Mesendoderm (in vitro differentiated cells): ENCODE measurements around the gene LNX2.
A peak's percentile ranks its signal among the peaks of the same experiment; 100 is the strongest.

Experiments used
- DNase-seq: peaks from one replicate; pipeline ENCODE4 v3.0.0; 2013
- H2AK5ac ChIP-seq: 2 replicates; pipeline ENCODE4 v1.6.1; 2013; ENCODE audit warnings: low read length, inconsistent platforms
- H2BK120ac ChIP-seq: 2 replicates; pipeline ENCODE4 v1.6.1; 2013; ENCODE audit warnings: low read depth, mild to moderate bottlenecking, low read length, moderate library complexity, mixed read lengths
- H2BK15ac ChIP-seq: replicated peaks from 2 replicates; pipeline ENCODE4 v1.6.1; 2013; ENCODE audit warnings: low read depth, mild to moderate bottlenecking, moderate library complexity
- H2BK5ac ChIP-seq: 2 replicates; pipeline ENCODE4 v1.6.1; 2013; ENCODE audit warnings: low read length, inconsistent platforms
- H3K18ac ChIP-seq: 2 replicates; pipeline ENCODE4 v1.6.1; 2013; ENCODE audit warnings: mild to moderate bottlenecking, low read length, mixed read lengths
- H3K23ac ChIP-seq: one replicate; pipeline ENCODE4 v1.6.1; 2013; ENCODE audit warnings: low read length
- H3K27ac ChIP-seq: 2 replicates; pipeline ENCODE4 v1.5.1; 2013; ENCODE audit warnings: low read depth, mild to moderate bottlenecking, inconsistent platforms, low read length, moderate library complexity
- H3K27me3 ChIP-seq: 2 replicates; pipeline ENCODE4 v1.6.1; 2013; ENCODE audit warnings: low read length, control low read depth, mild to moderate bottlenecking, inconsistent platforms; ENCODE audit not compliant: insufficient read depth, poor library complexity
- H3K36me3 ChIP-seq: 2 replicates; pipeline ENCODE4 v1.6.1; 2013; ENCODE audit warnings: low read length, inconsistent platforms; ENCODE audit not compliant: control insufficient read depth, insufficient read depth
- H3K4ac ChIP-seq: one replicate; pipeline ENCODE4 v1.6.1; 2013; ENCODE audit warnings: low read depth, mild to moderate bottlenecking, low read length, moderate library complexity
- H3K4me1 ChIP-seq: 2 replicates; pipeline ENCODE4 v1.6.1; 2013; ENCODE audit warnings: low read depth, low read length, inconsistent platforms; ENCODE audit not compliant: control insufficient read depth
- H3K4me2 ChIP-seq: 2 replicates; pipeline ENCODE4 v1.6.1; 2013; ENCODE audit warnings: low read length
- H3K4me3 ChIP-seq: 2 replicates; pipeline ENCODE4 v1.5.1; 2013; ENCODE audit warnings: mild to moderate bottlenecking, low read length
- H3K56ac ChIP-seq: one replicate; pipeline ENCODE4 v1.6.1; 2013; ENCODE audit warnings: low read length
- H3K79me1 ChIP-seq: 2 replicates; pipeline ENCODE4 v1.6.1; 2013; ENCODE audit warnings: low read length, inconsistent platforms
- H3K79me2 ChIP-seq: 2 replicates; pipeline ENCODE4 v1.6.1; 2013; ENCODE audit warnings: mild to moderate bottlenecking, low read length; ENCODE audit not compliant: control insufficient read depth, insufficient read depth
- H3K9ac ChIP-seq: 2 replicates; pipeline ENCODE4 v1.6.1; 2013; ENCODE audit warnings: low read length, inconsistent platforms
- H4K5ac ChIP-seq: one replicate; pipeline ENCODE4 v1.6.1; 2013; ENCODE audit warnings: low read length
- H4K8ac ChIP-seq: one replicate; pipeline ENCODE4 v1.6.1; 2013; ENCODE audit warnings: low read depth, mild to moderate bottlenecking, control low read depth, low read length, moderate library complexity
- WGBS: extraction: QIAGEN DNeasy Blood & Tissue Kit; methylation state at CpG from one replicate; pipeline ENCODE4 v1.1.7; 2013; ENCODE audit warnings: low lambda C conversion rate, missing lambda C conversion rate; ENCODE audit not compliant: insufficient coverage; ENCODE audit errors: extremely low coverage; 5-methylcytosine and 5-hydroxymethylcytosine counted together

The LNX2 gene

DNA sequence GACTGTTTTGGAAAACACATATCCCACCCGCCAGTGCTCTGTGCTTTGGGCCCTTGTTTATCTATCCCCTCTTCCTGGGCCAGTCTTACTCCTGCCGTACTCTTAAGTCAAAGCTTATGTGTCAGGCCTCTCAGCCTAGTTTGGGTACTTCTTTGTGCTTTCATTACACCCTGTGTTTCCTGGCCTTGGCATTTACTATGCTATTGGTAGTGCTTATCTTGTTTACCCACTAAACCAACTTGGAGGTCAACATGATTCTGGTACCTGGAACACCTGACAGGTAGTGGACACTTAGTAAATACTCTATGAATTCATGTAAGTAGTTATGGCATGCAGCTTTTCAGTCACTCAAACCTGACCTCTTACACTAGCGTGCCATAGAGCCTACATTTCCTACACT is 3.7 kb upstream of the LNX2 start:
- peaks cover 48% of the 10 kb centered on the region for H3K79me2 ChIP-seq
- H3K36me3 ChIP-seq: peaks cover 4% of the 10 kb centered on the region
- peak overlapping the region; percentile 12 for H3K4me2 ChIP-seq
- H2BK5ac ChIP-seq: no peak overlapping the region
- no peak overlapping the region for H4K8ac ChIP-seq
- H3K23ac ChIP-seq: peak overlapping the region; percentile 53
- H3K4me3 ChIP-seq: no peak overlapping the region
- no peak for DNase-seq
- H4K5ac ChIP-seq: no peak overlapping the region
- H2BK15ac ChIP-seq: no peak overlapping the region
- no CpG with 5 or more reads among the region's 3 CpGs for WGBS
- H3K18ac ChIP-seq: no peak overlapping the region
- peaks cover 27% of the 10 kb centered on the region for H3K79me1 ChIP-seq
- no peaks in the 10 kb centered on the region for H3K27me3 ChIP-seq
- no peak overlapping the region for H2AK5ac ChIP-seq
- H3K4ac ChIP-seq: no peak overlapping the region
- H3K56ac ChIP-seq: no peak overlapping the region
- H3K27ac ChIP-seq: no peak overlapping the region
- no peak overlapping the region for H3K9ac ChIP-seq
- H3K4me1 ChIP-seq: peaks cover 8% of the 10 kb centered on the region
- no peak overlapping the region for H2BK120ac ChIP-seq

GRCh38 chr13:27622881-27623280 is 2.6 kb upstream of the LNX2 start:
- Histone ChIP-seq H3K36me3 (peaks cover 4% of the 10 kb centered on the region), H4K5ac (no peak overlapping the region), H3K79me1 (peaks cover 33% of the 10 kb centered on the region), H2AK5ac (no peak overlapping the region), H3K79me2 (peaks cover 52% of the 10 kb centered on the region), H3K23ac (no peak overlapping the region), H3K4me1 (peaks cover 19% of the 10 kb centered on the region), H3K18ac (no peak overlapping the region), H3K27ac (no peak overlapping the region), H3K56ac (no peak overlapping the region), H3K4me2 (peak overlapping the region; percentile 10), H3K9ac (peak overlapping the region; percentile 97), H2BK15ac (no peak overlapping the region), H4K8ac (no peak overlapping the region), H2BK5ac (no peak overlapping the region), H3K27me3 (no peaks in the 10 kb centered on the region), H3K4ac (no peak overlapping the region), H3K4me3 (no peak overlapping the region), H2BK120ac (no peak overlapping the region)
- WGBS: no CpG with 5 or more reads among the region's 7 CpGs
- no peak for DNase-seq

DNA sequence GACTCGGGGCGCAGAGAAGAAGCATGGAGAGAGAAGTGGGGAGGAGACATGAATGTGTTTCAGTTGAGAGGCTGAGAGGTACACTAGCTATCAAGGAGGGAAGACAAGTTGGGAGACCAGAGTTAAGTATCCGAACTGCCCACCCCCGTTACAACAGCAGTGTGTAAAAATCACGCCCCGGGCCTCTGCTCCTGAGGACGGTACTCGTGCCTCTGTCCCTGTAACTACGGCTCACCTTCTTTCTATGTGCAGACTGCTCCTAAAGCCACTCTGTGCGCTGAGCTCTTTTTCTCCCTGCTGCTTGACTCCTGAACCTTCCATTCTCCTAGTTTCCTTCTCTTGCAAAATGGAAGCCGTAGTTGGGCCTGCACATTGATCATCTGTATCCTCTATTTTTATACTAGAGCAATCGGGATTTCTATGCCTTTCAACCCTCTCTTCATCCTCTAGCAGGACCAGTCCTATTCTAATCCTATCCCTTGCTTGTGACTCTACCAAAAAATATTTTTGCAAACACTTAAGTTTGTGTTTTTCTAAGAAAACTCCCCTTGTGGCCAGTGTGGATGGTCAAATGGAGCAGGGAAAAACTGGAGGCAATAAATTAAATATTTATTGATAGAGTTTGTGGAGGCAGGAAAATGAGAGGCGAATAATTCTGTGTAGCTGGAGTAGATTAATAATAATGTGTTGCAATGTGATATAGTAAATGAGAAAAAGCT is 1.9 kb upstream of the LNX2 start:
- Histone ChIP-seq H2AK5ac (peak overlapping the region; percentile 86), H2BK5ac (peak overlapping the region; percentile 94), H3K79me2 (peaks cover 57% of the 10 kb centered on the region), H3K27ac (peak overlapping the region; percentile 39), H3K4ac (no peak overlapping the region), H3K4me2 (peak overlapping the region; percentile 86), H4K5ac (no peak overlapping the region), H3K4me1 (peaks cover 22% of the 10 kb centered on the region), H2BK120ac (no peak overlapping the region), H3K36me3 (peaks cover 4% of the 10 kb centered on the region), H3K56ac (peak overlapping the region; percentile 99), H3K9ac (peak overlapping the region; percentile 97), H3K27me3 (no peaks in the 10 kb centered on the region), H4K8ac (no peak overlapping the region), H3K18ac (peak overlapping the region; percentile 15), H3K23ac (peak overlapping the region; percentile 99), H3K4me3 (peak overlapping the region; percentile 99), H2BK15ac (no peak overlapping the region), H3K79me1 (peaks cover 34% of the 10 kb centered on the region)
- no peak for DNase-seq
- WGBS: no CpG with 5 or more reads among the region's 13 CpGs

GRCh38 chr13:27621366-27622101 is 1.2 kb upstream of the LNX2 start, which contains the start of gene POLR1D:
Gene POLR1D (plus strand): TSS chr13:27621892. CDS start chr13:27621984, 92 bp downstream.
- Histone ChIP-seq H3K23ac (peak within 1 kb of the TSS; percentile 99), H2AK5ac (peak within 1 kb of the TSS; percentile 86)

GRCh38 chr13:27621116-27621365 is 712 bp upstream of the LNX2 start:
- Histone ChIP-seq H2BK15ac (no peak overlapping the region), H4K8ac (no peak overlapping the region), H3K4ac (peak overlapping the region; percentile 18), H2BK120ac (peak overlapping the region; percentile 22), H4K5ac (no peak overlapping the region), H3K9ac (peak overlapping the region; percentile 91), H3K36me3 (peaks cover 4% of the 10 kb centered on the region), H2BK5ac (peak overlapping the region; percentile 61), H3K18ac (peak overlapping the region; percentile 15), H3K27me3 (no peaks in the 10 kb centered on the region), H3K27ac (peak overlapping the region; percentile 96), H3K23ac (no peak overlapping the region), H3K79me1 (peaks cover 32% of the 10 kb centered on the region), H3K4me1 (peaks cover 22% of the 10 kb centered on the region), H3K56ac (peak overlapping the region; percentile 96), H3K4me2 (peak overlapping the region; percentile 61), H3K79me2 (peaks cover 65% of the 10 kb centered on the region), H2AK5ac (no peak overlapping the region), H3K4me3 (peak overlapping the region; percentile 56)
- no CpG with 5 or more reads among the region's 8 CpGs for WGBS
- no peak for DNase-seq

More at GRCh38 chr13:27621366-27622101, 1.2 kb upstream of the LNX2 start, which contains the start of gene POLR1D:
- H3K4me2 ChIP-seq: peak within 1 kb of the TSS; percentile 86
- peaks cover 22% of the 10 kb centered on the region for H3K4me1 ChIP-seq
- H3K4me3 ChIP-seq: peak within 1 kb of the TSS; percentile 99
- H3K27ac ChIP-seq: peak within 1 kb of the TSS; percentile 96
- peak within 1 kb of the TSS; percentile 15 for H3K18ac ChIP-seq
- no peaks in the 10 kb centered on the region for H3K27me3 ChIP-seq
- peaks cover 4% of the 10 kb centered on the region for H3K36me3 ChIP-seq
- peak; percentile 95 for DNase-seq
- H2BK5ac ChIP-seq: peak within 1 kb of the TSS; percentile 94
- H3K56ac ChIP-seq: peak within 1 kb of the TSS; percentile 99
- no peak within 1 kb of the TSS for H4K8ac ChIP-seq
- H4K5ac ChIP-seq: no peak within 1 kb of the TSS
- peak within 1 kb of the TSS; percentile 71 for H3K4ac ChIP-seq
- peaks cover 64% of the 10 kb centered on the region for H3K79me2 ChIP-seq
- H2BK120ac ChIP-seq: peak within 1 kb of the TSS; percentile 22
- no peak within 1 kb of the TSS for H2BK15ac ChIP-seq
- WGBS: no CpG with 5 or more reads among the region's 71 CpGs
- H3K9ac ChIP-seq: peak within 1 kb of the TSS; percentile 97
- peaks cover 34% of the 10 kb centered on the region for H3K79me1 ChIP-seq
